Adrenal gland (tissue), 5 donors: Measurements from ENCODE around the gene VIPR2.

Experiments
- CTCF ChIP-seq, 6 experiments: fragments of 450-650 bp in 4 of 6; fragments of 200-600 bp in 2 of 6; sonication (generic) in 1 of 6; IDR thresholded peaks; 1 replicate in 5 of 6; 2 replicates in 1 of 6; pipeline versions ENCODE4 v1.5.1 to v1.8.0; 2016 to 2021; ENCODE audit warnings: antibody characterized with exemption in 6 of 6, mild to moderate bottlenecking in 2 of 6, moderate library complexity in 1 of 6
- POLR2A ChIP-seq, 2 donors: fragments of 450-650 bp; IDR thresholded peaks; one replicate each; pipeline ENCODE4 v1.6.1; 2017; ENCODE audit warnings: antibody characterized with exemption in 2 of 2, mild to moderate bottlenecking in 2 of 2, moderate library complexity in 1 of 2
- donor health status: DM: no; HTN: no; CAD: no.

GRCh38 chr7:159117366-159118196 lies 27.1 kb downstream of the VIPR2 start:
- no peak for TF ChIP-seq CTCF (IDR thresholded peaks at IDR 0.05)
- TF ChIP-seq POLR2A (IDR thresholded peaks at IDR 0.05) = no peak
